Measurements from ENCODE around the gene GDPD5. TPM values are rescaled to one million over a fixed set of nuclear protein-coding genes. Genes with fewer than 3 reads are reported as not detected.

The GDPD5 gene
- total RNA-seq, 2 experiments from 2014 or later, result 13.5 to 57.3 TPM

DNA sequence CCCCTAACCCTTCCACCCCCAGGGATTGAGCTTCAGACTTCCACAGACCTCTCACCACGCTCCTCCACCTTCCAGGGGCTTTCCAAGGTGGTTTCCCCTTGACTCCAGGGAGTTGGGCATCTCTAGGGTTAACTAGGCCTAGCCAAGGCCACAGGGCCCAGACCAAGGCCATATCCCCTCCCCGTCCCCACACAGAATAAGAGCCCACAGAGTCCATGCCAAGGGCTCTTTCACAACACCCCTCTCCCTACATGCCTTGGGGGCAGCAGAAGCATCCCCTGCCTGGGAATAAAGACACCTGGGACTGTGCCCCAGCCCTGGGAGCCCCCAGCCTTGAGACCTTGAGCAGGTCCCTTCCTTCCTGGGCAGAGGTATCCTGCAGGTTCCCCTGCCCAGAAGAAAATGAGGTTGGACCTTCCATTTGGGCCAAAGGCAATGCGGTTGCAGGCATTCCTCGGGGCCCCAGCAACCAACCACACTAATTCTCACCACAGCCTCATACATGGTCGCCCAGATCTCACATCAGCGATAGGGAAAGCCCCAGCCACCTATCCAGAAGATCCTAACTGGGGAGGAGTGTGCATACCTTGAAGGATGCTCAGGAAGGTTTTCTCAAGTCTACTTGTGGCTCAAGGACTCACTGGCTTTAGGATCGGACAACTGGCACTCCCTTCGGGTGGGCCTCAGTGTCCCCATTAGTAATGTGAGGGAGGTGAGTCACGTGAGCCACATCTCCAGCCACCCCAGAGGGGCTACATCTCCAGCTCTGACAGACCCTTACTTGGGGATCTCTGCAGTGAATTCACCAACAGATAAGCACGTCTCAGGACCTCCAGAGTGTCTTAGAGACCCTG, 1.7 kb downstream of the GDPD5 start:
- Histone ChIP-seq H2AFZ (ENCODE audit: low read length) (no peak overlapping the region), H3K4me1 (ENCODE audit: insufficient read depth, low read length, poor library complexity, severe bottlenecking) (peaks cover 42% of the 10 kb centered on the region), H4K20me1 (ENCODE audit: insufficient read depth, low read length) (no peaks in the 10 kb centered on the region), H3K4me2 (ENCODE audit: low read length) (peak overlapping the region; percentile 72), H3K9me2 (ENCODE audit: insufficient read depth, low read length) (no peaks in the 10 kb centered on the region), H3K4me3 (ENCODE audit: low read depth, low read length, poor library complexity, severe bottlenecking) (peak overlapping the region; percentile 71), H3K27ac (ENCODE audit: low read depth, low read length, poor library complexity, severe bottlenecking) (peak overlapping the region; percentile 41), H3K36me3 (ENCODE audit: insufficient read depth, low read length) (no peaks in the 10 kb centered on the region), H3K9me3 (ENCODE audit: low read length) (no peaks in the 10 kb centered on the region), H3K79me2 (ENCODE audit: insufficient read depth, low read depth, low read length) (no peaks in the 10 kb centered on the region)
- DNase-seq (ENCODE audit: low spot score), result no peak
- TF ChIP-seq, protein P1, sequence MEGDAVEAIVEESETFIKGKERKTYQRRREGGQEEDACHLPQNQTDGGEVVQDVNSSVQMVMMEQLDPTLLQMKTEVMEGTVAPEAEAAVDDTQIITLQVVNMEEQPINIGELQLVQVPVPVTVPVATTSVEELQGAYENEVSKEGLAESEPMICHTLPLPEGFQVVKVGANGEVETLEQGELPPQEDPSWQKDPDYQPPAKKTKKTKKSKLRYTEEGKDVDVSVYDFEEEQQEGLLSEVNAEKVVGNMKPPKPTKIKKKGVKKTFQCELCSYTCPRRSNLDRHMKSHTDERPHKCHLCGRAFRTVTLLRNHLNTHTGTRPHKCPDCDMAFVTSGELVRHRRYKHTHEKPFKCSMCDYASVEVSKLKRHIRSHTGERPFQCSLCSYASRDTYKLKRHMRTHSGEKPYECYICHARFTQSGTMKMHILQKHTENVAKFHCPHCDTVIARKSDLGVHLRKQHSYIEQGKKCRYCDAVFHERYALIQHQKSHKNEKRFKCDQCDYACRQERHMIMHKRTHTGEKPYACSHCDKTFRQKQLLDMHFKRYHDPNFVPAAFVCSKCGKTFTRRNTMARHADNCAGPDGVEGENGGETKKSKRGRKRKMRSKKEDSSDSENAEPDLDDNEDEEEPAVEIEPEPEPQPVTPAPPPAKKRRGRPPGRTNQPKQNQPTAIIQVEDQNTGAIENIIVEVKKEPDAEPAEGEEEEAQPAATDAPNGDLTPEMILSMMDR (conservative IDR thresholded peaks at IDR 0.05; ENCODE audit: low read length), result no peak
- TF ChIP-seq EZH2phosphoT487 (IDR thresholded peaks at IDR 0.05; ENCODE audit: borderline replicate concordance, low read depth, low read length), result no peak
- ChIA-PET POLR2A (interaction anchor here (0.6 to 1.7 kb wide), 4 partner anchors 8 to 300 kb away, joined by 3 to 7 read pairs (median 4); partner anchors contain the start of gene RPS3), CTCF (ENCODE audit: unreplicated experiment) (interaction anchor here (0.6 to 1.2 kb wide), 2 partner anchors 21 to 292 kb away, joined by 3 read pairs; no protein-coding TSS in a partner anchor)
- BruUV-seq (replicated peaks), result no TSS peak
- intact Hi-C loops (cut with micrococcal nuclease; ENCODE audit: unreplicated experiment), result no loop called here

DNA sequence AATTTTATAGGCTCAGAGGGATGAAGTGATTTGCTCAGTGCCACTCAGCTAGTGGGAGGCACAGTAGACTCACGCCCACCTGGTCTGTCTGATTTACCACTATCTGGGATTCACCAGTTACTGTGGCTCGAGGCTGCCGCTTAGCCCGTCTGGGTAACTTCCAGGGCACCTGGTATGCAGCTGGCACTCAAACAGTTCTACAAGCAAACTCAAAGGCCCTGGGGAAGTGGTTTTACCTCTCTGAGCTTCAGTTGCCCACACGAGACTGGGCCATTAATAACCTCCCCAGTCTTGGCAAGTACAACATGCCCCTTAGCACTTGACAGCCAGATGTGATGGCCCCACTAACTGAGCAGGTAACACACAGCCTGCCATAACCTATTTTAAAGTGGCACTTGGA, 2.6 kb downstream of the GDPD5 start:
- Histone ChIP-seq H3K4me2 (ENCODE audit: low read length) (peak overlapping the region; percentile 72), H2AFZ (ENCODE audit: low read length) (no peak overlapping the region), H3K27ac (ENCODE audit: low read depth, low read length, poor library complexity, severe bottlenecking) (peak overlapping the region; percentile 41), H3K4me1 (ENCODE audit: insufficient read depth, low read length, poor library complexity, severe bottlenecking) (peaks cover 51% of the 10 kb centered on the region), H3K9me2 (ENCODE audit: insufficient read depth, low read length) (no peaks in the 10 kb centered on the region), H3K36me3 (ENCODE audit: insufficient read depth, low read length) (no peaks in the 10 kb centered on the region), H3K4me3 (ENCODE audit: low read depth, low read length, poor library complexity, severe bottlenecking) (peak overlapping the region; percentile 71), H3K9me3 (ENCODE audit: low read length) (no peaks in the 10 kb centered on the region), H4K20me1 (ENCODE audit: insufficient read depth, low read length) (no peaks in the 10 kb centered on the region), H3K79me2 (ENCODE audit: insufficient read depth, low read depth, low read length) (no peaks in the 10 kb centered on the region)
- ChIA-PET POLR2A (interaction anchor here (0.6 to 1.7 kb wide), 5 partner anchors 9 to 301 kb away, joined by 3 to 7 read pairs (median 4); partner anchors contain the start of gene RPS3), CTCF (ENCODE audit: unreplicated experiment) (interaction anchor here (1.2 kb wide), 1 partner anchor 21 kb away, joined by 3 read pairs; no protein-coding TSS in a partner anchor)
- peak; percentile 63 for DNase-seq (ENCODE audit: low spot score)
- BruUV-seq (replicated peaks), result no TSS peak
- intact Hi-C loops (cut with micrococcal nuclease; ENCODE audit: unreplicated experiment), result no loop called here
- TF ChIP-seq, protein P1 (conservative IDR thresholded peaks at IDR 0.05; ENCODE audit: low read length), result no peak
- no peak for TF ChIP-seq EZH2phosphoT487 (IDR thresholded peaks at IDR 0.05; ENCODE audit: borderline replicate concordance, low read depth, low read length)
